Ascending aorta (tissue), 2 donors: ENCODE results near the gene ATP2A3. TPM values are rescaled to one million over a fixed set of nuclear protein-coding genes. Genes with fewer than 3 reads are reported as not detected.
A peak's percentile ranks its signal among the peaks of the same experiment; 100 is the strongest.

ENCODE experiments used
- DNase-seq, 2 donors: peaks; one replicate each; pipeline ENCODE4 v3.0.0-alpha.2; 2019; ENCODE audit warnings: low spot score in 2 of 2
- H3K27ac ChIP-seq, 2 donors: fragments of 200-600 bp; sonication (generic); one replicate each; pipeline ENCODE4 v1.5.1; 2016 to 2017; ENCODE audit warnings: mild to moderate bottlenecking in 1 of 2
- H3K27me3 ChIP-seq: fragments of 200-600 bp; sonication (generic); one replicate; pipeline ENCODE4 v1.5.1; 2017
- H3K36me3 ChIP-seq, 2 donors: fragments of 200-600 bp; sonication (generic); one replicate each; pipeline ENCODE4 v1.5.1; 2016
- H3K4me1 ChIP-seq, 2 donors: fragments of 200-600 bp; sonication (generic); one replicate each; pipeline ENCODE4 v1.5.1; 2016 to 2017; ENCODE audit warnings: mild to moderate bottlenecking in 1 of 2
- H3K4me3 ChIP-seq, 2 donors: fragments of 200-600 bp; sonication (generic); one replicate each; pipeline ENCODE4 v1.5.1; 2016 to 2017; ENCODE audit warnings: mild to moderate bottlenecking in 1 of 2
- H3K9me3 ChIP-seq, 2 donors: fragments of 200-600 bp; sonication (generic); one replicate each; pipeline ENCODE4 v1.5.1; 2016
- CTCF ChIP-seq, 3 experiments: fragments of 200-600 bp in 2 of 3; fragments of 450-650 bp in 1 of 3; sonication (generic) in 2 of 3; IDR thresholded peaks; one replicate each; pipeline ENCODE4 v1.5.1; 2016 to 2019; ENCODE audit warnings: antibody characterized with exemption in 3 of 3, mild to moderate bottlenecking in 1 of 3, moderate library complexity in 1 of 3
- intact Hi-C: fragments of 100-400 bp; cut with DNase I; formaldehyde crosslinking; loops from one replicate; pipeline ENCODE4 v1.15.1; 2023
- total RNA-seq: library from RNA; depleted of rRNA; stranded (reverse); fragments of >200 nt; gene quantifications from one replicate; pipeline ENCODE4 v1.1.0, GENCODE V29; 2016

The ATP2A3 gene
- total RNA-seq, 1 donor from 2014 or later, result 27.2 TPM

GRCh38 chr17:3989041-3989886 lies 25.0 kb upstream of the ATP2A3 start:
- peak overlapping the region; percentile 76 to 86 for H3K27ac ChIP-seq
- no peaks in the 10 kb centered on the region for H3K9me3 ChIP-seq
- H3K4me1 ChIP-seq, result peaks cover 9 to 26% of the 10 kb centered on the region in 2 donors
- H3K36me3 ChIP-seq, result no peaks in the 10 kb centered on the region
- TF ChIP-seq CTCF (IDR thresholded peaks at IDR 0.05), result no peak
- H3K27me3 ChIP-seq, result no peaks in the 10 kb centered on the region
- intact Hi-C loops, result no loop called here
- DNase-seq, result no peak
- no peak overlapping the region for H3K4me3 ChIP-seq

- peak overlapping the region; percentile 76 to 86 for H3K27ac ChIP-seq
- no peaks in the 10 kb centered on the region for H3K9me3 ChIP-seq
- no peaks in the 10 kb centered on the region for H3K27me3 ChIP-seq
- H3K4me1 ChIP-seq, result peaks cover 9 to 26% of the 10 kb centered on the region in 2 donors
- no peak overlapping the region for H3K4me3 ChIP-seq
- DNase-seq, result no peak
- H3K36me3 ChIP-seq, result no peaks in the 10 kb centered on the region
- TF ChIP-seq CTCF (IDR thresholded peaks at IDR 0.05), result no peak
- intact Hi-C loops, result no loop called here
These were observed 24.2 kb upstream of the ATP2A3 start for GRCh38 chr17:3988297-3989040.

GRCh38 chr17:3986939-3987335 lies 22.7 kb upstream of the ATP2A3 start:
- Histone ChIP-seq H3K27ac (no peak overlapping the region), H3K27me3 (no peaks in the 10 kb centered on the region), H3K9me3 (no peaks in the 10 kb centered on the region), H3K36me3 (no peaks in the 10 kb centered on the region), H3K4me3 (no peak overlapping the region), H3K4me1 (peaks cover 9 to 26% of the 10 kb centered on the region in 2 donors)
- DNase-seq, result no peak
- no peak for TF ChIP-seq CTCF (IDR thresholded peaks at IDR 0.05)
- intact Hi-C loops, result no loop called here

GRCh38 chr17:3986270-3986938 lies 22.2 kb upstream of the ATP2A3 start:
- Histone ChIP-seq H3K4me3 (no peak overlapping the region), H3K27ac (no peak overlapping the region), H3K27me3 (no peaks in the 10 kb centered on the region), H3K36me3 (no peaks in the 10 kb centered on the region), H3K9me3 (no peaks in the 10 kb centered on the region), H3K4me1 (peaks cover 9 to 26% of the 10 kb centered on the region in 2 donors)
- intact Hi-C loops, result no loop called here
- no peak for TF ChIP-seq CTCF (IDR thresholded peaks at IDR 0.05)
- no peak for DNase-seq

- Histone ChIP-seq H3K36me3 (no peaks in the 10 kb centered on the region), H3K4me1 (peaks cover 9 to 26% of the 10 kb centered on the region in 2 donors), H3K27ac (no peak overlapping the region), H3K27me3 (no peaks in the 10 kb centered on the region), H3K4me3 (no peak overlapping the region), H3K9me3 (no peaks in the 10 kb centered on the region)
- DNase-seq, result no peak
- TF ChIP-seq CTCF (IDR thresholded peaks at IDR 0.05), result no peak
- intact Hi-C loops, result no loop called here
These were observed 21.6 kb upstream of the ATP2A3 start for GRCh38 chr17:3985846-3986245.
